AG10803 (cell line): ENCODE results near the gene COL16A1.

ENCODE experiments used
- DNase-seq: peaks from one replicate; pipeline ENCODE4 v3.0.0; 2010; ENCODE audit warnings: low read depth
- H3K4me3 ChIP-seq: 2 replicates; pipeline ENCODE4 v1.5.1; 2011; ENCODE audit warnings: mild to moderate bottlenecking, low read length, control low read depth
- TF ChIP-seq, protein P1 (sequence below): conservative IDR thresholded peaks from 2 replicates; pipeline ENCODE4 v1.5.1; 2011; ENCODE audit warnings: mild to moderate bottlenecking, low read length, control low read depth, inconsistent platforms

The COL16A1 gene

DNA sequence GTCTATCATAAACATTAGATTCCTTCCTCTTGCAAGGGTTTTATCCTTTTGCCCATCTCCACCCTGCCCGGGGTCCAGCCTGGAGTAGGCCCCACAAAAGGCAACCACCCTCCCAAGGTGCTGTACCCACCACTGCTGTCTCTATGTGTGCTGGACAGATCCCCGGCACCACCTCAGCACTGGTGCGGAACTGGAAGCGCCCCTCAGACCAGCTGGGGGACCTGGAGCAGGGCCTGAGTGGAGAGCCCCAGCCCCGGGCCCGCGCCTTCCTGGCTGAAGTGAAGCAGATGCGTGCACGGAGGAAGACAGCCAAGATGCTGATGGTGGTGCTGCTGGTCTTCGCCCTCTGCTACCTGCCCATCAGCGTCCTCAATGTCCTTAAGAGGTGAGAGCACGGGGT, 80.5 kb downstream of the COL16A1 start:
- H3K4me3 ChIP-seq, result no peak overlapping the region
- TF ChIP-seq, protein P1, sequence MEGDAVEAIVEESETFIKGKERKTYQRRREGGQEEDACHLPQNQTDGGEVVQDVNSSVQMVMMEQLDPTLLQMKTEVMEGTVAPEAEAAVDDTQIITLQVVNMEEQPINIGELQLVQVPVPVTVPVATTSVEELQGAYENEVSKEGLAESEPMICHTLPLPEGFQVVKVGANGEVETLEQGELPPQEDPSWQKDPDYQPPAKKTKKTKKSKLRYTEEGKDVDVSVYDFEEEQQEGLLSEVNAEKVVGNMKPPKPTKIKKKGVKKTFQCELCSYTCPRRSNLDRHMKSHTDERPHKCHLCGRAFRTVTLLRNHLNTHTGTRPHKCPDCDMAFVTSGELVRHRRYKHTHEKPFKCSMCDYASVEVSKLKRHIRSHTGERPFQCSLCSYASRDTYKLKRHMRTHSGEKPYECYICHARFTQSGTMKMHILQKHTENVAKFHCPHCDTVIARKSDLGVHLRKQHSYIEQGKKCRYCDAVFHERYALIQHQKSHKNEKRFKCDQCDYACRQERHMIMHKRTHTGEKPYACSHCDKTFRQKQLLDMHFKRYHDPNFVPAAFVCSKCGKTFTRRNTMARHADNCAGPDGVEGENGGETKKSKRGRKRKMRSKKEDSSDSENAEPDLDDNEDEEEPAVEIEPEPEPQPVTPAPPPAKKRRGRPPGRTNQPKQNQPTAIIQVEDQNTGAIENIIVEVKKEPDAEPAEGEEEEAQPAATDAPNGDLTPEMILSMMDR, result no peak
- no peak for DNase-seq

DNA sequence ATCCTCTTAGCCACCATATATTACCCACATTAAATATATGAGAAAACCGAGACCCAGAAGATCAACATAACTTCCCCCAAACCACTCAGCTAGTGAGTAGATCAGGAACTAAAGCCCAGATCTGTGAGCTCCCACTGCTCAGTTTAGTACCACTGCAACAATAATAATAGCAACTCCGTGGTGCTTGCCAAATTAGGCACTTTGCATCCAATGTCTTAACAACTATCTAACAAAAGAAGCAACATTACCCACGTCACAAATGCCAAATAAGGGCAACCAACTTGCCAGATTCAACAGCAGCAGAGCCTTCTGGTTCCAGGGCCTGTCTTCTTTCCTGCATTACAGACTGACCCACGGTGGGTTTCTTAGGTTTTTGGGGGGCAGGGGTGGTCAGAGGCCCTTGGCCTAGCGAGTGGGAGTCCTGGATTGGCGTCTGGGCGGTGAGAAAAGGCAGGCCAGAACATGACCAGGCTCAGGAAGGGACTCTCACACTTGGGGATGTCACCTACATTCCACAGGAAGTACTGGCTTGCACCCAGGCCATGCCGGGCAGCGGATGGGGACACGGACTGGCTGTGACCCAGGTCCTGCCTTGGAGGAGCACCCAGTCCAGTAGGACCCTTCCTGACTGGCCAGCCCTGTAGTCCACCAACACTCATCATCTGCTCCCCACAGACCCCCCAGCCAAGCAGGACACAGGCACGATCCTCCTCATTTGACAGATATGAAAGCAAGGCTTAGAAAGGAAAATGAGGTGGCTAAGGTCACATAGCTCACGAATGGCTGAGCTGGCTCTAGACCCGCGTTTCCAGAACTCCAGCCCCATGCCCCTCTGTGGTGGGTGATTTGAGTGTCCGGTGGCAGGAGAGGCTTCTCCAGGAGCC, 81.7 kb downstream of the COL16A1 start:
- DNase-seq, result no peak
- TF ChIP-seq, protein P1, result no peak
- H3K4me3 ChIP-seq, result no peak overlapping the region

DNA sequence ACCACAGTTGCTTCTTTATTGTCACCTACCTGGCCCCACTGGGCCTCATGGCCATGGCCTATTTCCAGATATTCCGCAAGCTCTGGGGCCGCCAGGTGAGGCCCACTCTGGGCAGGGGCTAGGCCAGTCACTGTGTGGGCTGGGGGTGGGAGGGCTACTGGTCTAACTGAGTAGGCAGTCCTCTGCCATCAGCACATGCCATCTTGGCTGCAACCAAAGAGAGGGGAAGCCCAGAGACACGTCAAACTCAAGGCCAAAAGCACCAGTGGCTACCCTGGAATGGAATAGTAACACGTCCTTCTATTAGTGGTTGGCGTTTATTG, 82.4 kb downstream of the COL16A1 start:
- no peak for DNase-seq
- TF ChIP-seq, protein P1, result no peak
- no peak overlapping the region for H3K4me3 ChIP-seq

DNA sequence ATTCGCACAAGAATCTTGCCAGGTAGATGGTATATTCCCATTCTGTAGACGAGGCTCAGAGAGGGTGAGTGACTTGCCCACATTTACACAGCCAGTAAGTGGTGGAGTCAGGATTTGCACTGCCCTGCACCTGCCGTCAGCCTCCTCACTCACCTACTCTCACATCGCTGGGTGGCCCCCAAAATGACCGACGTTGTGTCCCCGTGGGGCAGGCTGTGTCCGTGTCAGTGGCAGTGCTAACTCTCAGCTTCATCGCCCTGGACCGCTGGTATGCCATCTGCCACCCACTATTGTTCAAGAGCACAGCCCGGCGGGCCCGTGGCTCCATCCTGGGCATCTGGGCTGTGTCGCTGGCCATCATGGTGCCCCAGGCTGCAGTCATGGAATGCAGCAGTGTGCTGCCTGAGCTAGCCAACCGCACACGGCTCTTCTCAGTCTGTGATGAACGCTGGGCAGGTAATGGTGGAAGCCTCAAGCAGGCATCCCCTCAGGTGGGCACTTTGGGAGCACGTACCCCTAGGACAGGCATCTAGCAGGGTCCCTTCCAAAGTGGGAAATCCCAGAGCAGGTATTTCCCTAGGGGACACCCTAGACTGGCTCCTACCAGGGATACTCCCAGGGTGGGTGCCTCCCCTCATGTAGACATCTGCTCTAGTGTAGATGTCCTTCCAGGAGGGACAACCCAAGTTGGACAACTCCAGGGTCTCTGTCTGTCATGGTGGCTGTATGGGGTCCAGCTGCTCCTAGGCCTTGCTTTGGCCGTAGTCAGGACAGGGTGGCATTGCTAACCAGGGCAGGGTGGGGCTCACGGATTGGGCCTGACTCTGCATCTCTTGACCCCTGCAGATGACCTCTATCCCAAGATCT, 83.0 kb downstream of the COL16A1 start:
- H3K4me3 ChIP-seq, result no peak overlapping the region
- TF ChIP-seq, protein P1, result no peak
- DNase-seq, result no peak

DNA sequence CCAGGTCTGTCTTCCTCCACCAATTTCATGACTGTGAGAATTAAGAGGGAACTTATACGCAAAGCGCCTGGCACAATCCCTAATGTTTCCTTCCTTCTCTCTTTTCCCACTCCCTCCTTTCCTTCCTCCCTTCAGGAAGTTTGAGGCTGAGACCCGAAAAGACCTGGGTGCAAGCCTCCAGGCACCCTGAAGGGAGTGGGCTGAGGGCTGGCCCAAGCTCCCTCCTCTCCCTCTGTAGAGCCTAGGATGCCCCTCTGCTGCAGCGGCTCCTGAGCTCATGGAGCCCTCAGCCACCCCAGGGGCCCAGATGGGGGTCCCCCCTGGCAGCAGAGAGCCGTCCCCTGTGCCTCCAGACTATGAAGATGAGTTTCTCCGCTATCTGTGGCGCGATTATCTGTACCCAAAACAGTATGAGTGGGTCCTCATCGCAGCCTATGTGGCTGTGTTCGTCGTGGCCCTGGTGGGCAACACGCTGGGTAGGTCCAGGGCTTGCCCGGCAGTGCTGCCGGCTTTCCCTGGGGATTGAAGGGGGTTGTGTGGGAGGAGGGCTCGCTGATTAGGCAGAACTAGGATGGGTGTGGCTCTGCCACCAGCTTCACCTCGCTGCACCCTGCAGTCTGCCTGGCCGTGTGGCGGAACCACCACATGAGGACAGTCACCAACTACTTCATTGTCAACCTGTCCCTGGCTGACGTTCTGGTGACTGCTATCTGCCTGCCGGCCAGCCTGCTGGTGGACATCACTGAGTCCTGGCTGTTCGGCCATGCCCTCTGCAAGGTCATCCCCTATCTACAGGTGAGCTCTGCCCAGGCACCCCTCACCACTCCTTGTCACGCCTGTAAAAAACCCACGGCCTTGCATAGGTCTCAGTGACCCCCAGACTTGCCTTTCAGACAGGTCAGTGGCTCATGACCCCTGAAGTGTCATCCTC, 84.6 kb downstream of the COL16A1 start:
- H3K4me3 ChIP-seq, result no peak overlapping the region
- TF ChIP-seq, protein P1, result no peak
- DNase-seq, result no peak

DNA sequence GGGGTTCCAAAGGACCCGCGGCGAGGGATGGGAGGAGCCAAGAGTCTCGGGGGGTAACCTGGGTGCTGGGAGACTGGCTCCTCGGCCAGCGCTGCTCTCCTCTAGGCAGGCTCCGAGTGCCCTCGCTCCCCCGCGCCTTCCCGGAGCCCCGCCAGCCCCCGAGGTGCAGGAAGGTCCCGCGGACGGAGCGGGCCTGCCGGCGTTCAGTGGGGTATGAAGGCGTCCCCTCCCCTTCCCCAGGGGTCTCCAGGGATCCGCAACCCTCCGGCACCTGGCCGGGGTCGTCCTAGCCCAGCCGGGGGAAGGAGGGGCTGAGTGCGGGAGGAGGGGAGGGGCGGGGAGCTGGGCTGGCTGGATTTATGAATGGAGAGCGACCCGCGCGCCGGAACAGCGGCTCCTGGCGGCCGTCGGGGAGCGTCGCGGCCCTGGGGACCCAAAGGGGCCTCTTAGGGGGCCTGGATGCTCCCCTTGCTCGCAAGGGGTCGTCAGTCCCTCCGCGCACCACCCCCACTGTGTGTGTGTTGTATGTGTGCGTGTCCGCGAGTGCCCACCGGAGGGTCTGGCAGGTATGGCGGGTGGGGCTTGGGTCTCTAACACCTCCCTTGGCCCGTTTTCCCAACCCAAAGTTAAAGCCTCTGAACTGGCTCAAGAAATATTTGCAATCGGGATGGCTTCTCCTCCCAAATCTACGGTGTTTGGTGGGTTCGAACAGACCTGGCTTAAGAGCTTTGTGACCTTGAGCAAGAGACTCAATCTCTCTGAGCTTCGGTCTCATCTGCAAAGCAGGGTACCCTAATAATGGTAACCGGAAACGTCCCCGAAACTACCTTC, 85.7 kb downstream of the COL16A1 start:
- DNase-seq, result no peak
- TF ChIP-seq, protein P1, result peak; percentile 59

More for the DNA sequence above, 85.7 kb downstream of the COL16A1 start:
- H3K4me3 ChIP-seq, result peak overlapping the region; percentile 55
